PC-3 (cell line): ENCODE data around the gene MPDZ. TPM values are rescaled to one million over a fixed set of nuclear protein-coding genes. Genes with fewer than 3 reads are reported as not detected.

Source experiments
- ATAC-seq: fragments of 200-7000 bp; cut with Tn5 transposase; 2 replicates; pipeline ENCODE4 v1.9.1; 2020; ENCODE audit warnings: mild to moderate bottlenecking, moderate library complexity
- BruUV-seq: library from RNA; stranded (reverse); fragments of 400-500 nt; replicated peaks from 2 replicates; lab custom pipeline; 2021; lab: Mats Ljungman, UMichigan
- CTCF ChIA-PET: fragments of 300-600 bp; sonication (Branson Sonifier 250); formaldehyde crosslinking; loops from one replicate; lab custom pipeline; 2022; ENCODE audit warnings: antibody characterized with exemption; lab: Charles Lee
- POLR2A ChIA-PET: fragments of 300-600 bp; sonication (Branson Sonifier 250); formaldehyde crosslinking; loops from one replicate; lab custom pipeline; 2022; ENCODE audit warnings: antibody characterized with exemption; ENCODE audit not compliant: unreplicated experiment; lab: Charles Lee
- DNase-seq: peaks from one replicate; pipeline ENCODE4 v3.0.0-alpha.2; 2015
- H2AFZ ChIP-seq: fragments of 300-600 bp; sonication (generic); 2 replicates; pipeline ENCODE4 v1.6.0; 2016; ENCODE audit warnings: antibody characterized with exemption, low read length
- H3F3A ChIP-seq: fragments of 300-600 bp; sonication (generic); one replicate; pipeline ENCODE4 v1.6.0; 2017; ENCODE audit warnings: antibody characterized with exemption, low read length, control low read depth, mild to moderate bottlenecking; ENCODE audit not compliant: unreplicated experiment
- H3K27ac ChIP-seq: fragments of 300-600 bp; sonication (generic); 2 replicates; pipeline ENCODE4 v1.5.1; 2016; ENCODE audit warnings: mild to moderate bottlenecking, low read length
- H3K27me3 ChIP-seq: fragments of 300-600 bp; sonication (generic); 2 replicates; pipeline ENCODE4 v1.6.1; 2016; ENCODE audit warnings: low read length, mixed read lengths
- H3K36me3 ChIP-seq: fragments of 300-600 bp; sonication (generic); 2 replicates; pipeline ENCODE4 v1.6.1; 2016; ENCODE audit warnings: low read depth, mixed run types, low read length, mixed read lengths
- H3K4me1 ChIP-seq: fragments of 300-600 bp; sonication (generic); 2 replicates; pipeline ENCODE4 v1.5.1; 2016; ENCODE audit warnings: low read length; ENCODE audit not compliant: insufficient read depth
- H3K4me2 ChIP-seq: fragments of 300-600 bp; sonication (generic); 2 replicates; pipeline ENCODE4 v1.6.0; 2016; ENCODE audit warnings: low read length
- H3K4me3 ChIP-seq: fragments of 300-600 bp; sonication (generic); 2 replicates; pipeline ENCODE4 v1.5.1; 2016; ENCODE audit warnings: mild to moderate bottlenecking, low read length, mixed read lengths
- H3K79me2 ChIP-seq: fragments of 300-600 bp; sonication (generic); 2 replicates; pipeline ENCODE4 v1.6.1; 2017; ENCODE audit warnings: low read length, mixed read lengths
- H3K9ac ChIP-seq: fragments of 300-600 bp; sonication (generic); 2 replicates; pipeline ENCODE4 v1.6.0; 2016; ENCODE audit warnings: mild to moderate bottlenecking, low read length
- H3K9me2 ChIP-seq: fragments of 300-600 bp; sonication (generic); replicated peaks from 2 replicates; pipeline ENCODE4 v1.6.1; 2016; ENCODE audit warnings: mixed run types, low read length, mixed read lengths
- H3K9me3 ChIP-seq: fragments of 300-600 bp; sonication (generic); 2 replicates; pipeline ENCODE4 v1.6.1; 2016; ENCODE audit warnings: low read length, mixed read lengths
- H4K20me1 ChIP-seq: fragments of 300-600 bp; sonication (generic); 2 replicates; pipeline ENCODE4 v1.6.1; 2016; ENCODE audit warnings: low read length, mixed read lengths
- CTCF ChIP-seq: fragments of 300-600 bp; sonication (generic); conservative IDR thresholded peaks from 2 replicates; pipeline ENCODE4 v1.5.1; 2017; ENCODE audit warnings: antibody characterized with exemption, low read depth, mild to moderate bottlenecking, low read length
- EZH2 ChIP-seq: fragments of 300-600 bp; sonication (generic); IDR thresholded peaks from one replicate; pipeline ENCODE4 v1.6.1; 2017; ENCODE audit warnings: antibody characterized with exemption, mild to moderate bottlenecking, low read length; ENCODE audit not compliant: unreplicated experiment
- EZH2phosphoT487 ChIP-seq: fragments of 300-600 bp; sonication (generic); IDR thresholded peaks from 2 replicates; pipeline ENCODE4 v1.6.1; 2018; ENCODE audit warnings: mild to moderate bottlenecking, antibody characterized with exemption, low read length, borderline replicate concordance
- intact Hi-C: fragments of 100-400 bp; cut with micrococcal nuclease; formaldehyde crosslinking; loops from 2 replicates; pipeline ENCODE4 v1.9.0; 2023
- total RNA-seq: library from RNA; depleted of rRNA; stranded (reverse); fragments of >200 nt; gene quantifications from 2 replicates; pipeline ENCODE4 v1.2.3, GENCODE V29; 2014

MPDZ gene
- total RNA-seq, 1 experiment from 2014 or later: 6.1 TPM

DNA sequence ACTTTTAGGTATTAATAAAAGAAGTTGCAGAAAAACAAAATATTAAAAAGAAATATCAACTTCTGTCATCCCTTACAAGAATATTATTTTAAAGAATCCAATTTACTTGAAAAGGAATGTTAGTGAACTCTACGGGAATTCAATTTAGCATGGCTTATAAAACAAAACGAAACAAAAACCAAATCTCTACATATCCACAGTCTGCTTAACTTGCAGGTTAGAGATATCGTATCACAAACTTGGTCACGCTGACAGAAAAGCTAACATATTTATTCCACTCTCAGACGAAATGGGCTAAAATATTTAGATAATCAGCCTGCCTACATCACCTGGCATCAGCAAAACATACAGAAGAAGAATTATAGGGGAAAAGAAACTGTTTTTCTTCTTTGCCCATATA, 92.7 kb downstream of the MPDZ start:
- BruUV-seq: no TSS peak
- H3K4me2 ChIP-seq: no peak overlapping the region
- no peak overlapping the region for H3K9ac ChIP-seq
- no peaks in the 10 kb centered on the region for H3F3A ChIP-seq
- no peak for ATAC-seq
- no peaks in the 10 kb centered on the region for H3K27me3 ChIP-seq
- H3K4me1 ChIP-seq: peaks cover 7% of the 10 kb centered on the region
- no peaks in the 10 kb centered on the region for H3K36me3 ChIP-seq
- intact Hi-C loops: loop anchor here (10.0 kb wide), 1 partner anchor 52 kb away; no protein-coding TSS in a partner anchor
- no peak overlapping the region for H3K27ac ChIP-seq
- ChIA-PET POLR2A (no interaction called here), CTCF (no interaction called here)
- H3K9me3 ChIP-seq: no peaks in the 10 kb centered on the region
- H3K9me2 ChIP-seq: no peaks in the 10 kb centered on the region
- no peaks in the 10 kb centered on the region for H4K20me1 ChIP-seq
- TF ChIP-seq EZH2phosphoT487 (no peak), CTCF (no peak), EZH2 (no peak)
- no peak overlapping the region for H3K4me3 ChIP-seq
- H3K79me2 ChIP-seq: no peaks in the 10 kb centered on the region
- no peak for DNase-seq
- H2AFZ ChIP-seq: no peak overlapping the region

GRCh38 chr9:13186091-13186490, 93.4 kb downstream of the MPDZ start:
- Histone ChIP-seq H3K27ac (no peak overlapping the region), H3K27me3 (no peaks in the 10 kb centered on the region), H3K4me2 (no peak overlapping the region), H3F3A (no peaks in the 10 kb centered on the region), H3K4me3 (no peak overlapping the region), H3K36me3 (no peaks in the 10 kb centered on the region), H3K4me1 (peaks cover 14% of the 10 kb centered on the region), H3K79me2 (no peaks in the 10 kb centered on the region), H4K20me1 (no peaks in the 10 kb centered on the region), H3K9ac (no peak overlapping the region), H3K9me2 (no peaks in the 10 kb centered on the region), H2AFZ (no peak overlapping the region), H3K9me3 (no peaks in the 10 kb centered on the region)
- BruUV-seq: no TSS peak
- intact Hi-C loops: loop anchor here (10.0 kb wide), 1 partner anchor 51 kb away; no protein-coding TSS in a partner anchor
- ChIA-PET CTCF (no interaction called here), POLR2A (no interaction called here)
- no peak for DNase-seq
- no peak for ATAC-seq
- TF ChIP-seq EZH2phosphoT487 (no peak), CTCF (no peak), EZH2 (no peak)

- H3K36me3 ChIP-seq: no peaks in the 10 kb centered on the region
- no TSS peak for BruUV-seq
- ChIA-PET CTCF (no interaction called here), POLR2A (no interaction called here)
- ATAC-seq (peak; percentile 73), DNase-seq (peak; percentile 72)
- H3K9me2 ChIP-seq: no peaks in the 10 kb centered on the region
- no peaks in the 10 kb centered on the region for H3F3A ChIP-seq
- no peak overlapping the region for H3K9ac ChIP-seq
- H3K27ac ChIP-seq: no peak overlapping the region
- no peak overlapping the region for H2AFZ ChIP-seq
- H4K20me1 ChIP-seq: no peaks in the 10 kb centered on the region
- intact Hi-C loops: loop anchor here (10.0 kb wide), 1 partner anchor 47 kb away; no protein-coding TSS in a partner anchor
- H3K4me3 ChIP-seq: no peak overlapping the region
- H3K4me1 ChIP-seq: peaks cover 12% of the 10 kb centered on the region
- H3K9me3 ChIP-seq: no peaks in the 10 kb centered on the region
- no peaks in the 10 kb centered on the region for H3K27me3 ChIP-seq
- TF ChIP-seq CTCF: no peak
- no peak for TF ChIP-seq EZH2
- no peak for TF ChIP-seq EZH2phosphoT487
- H3K4me2 ChIP-seq: peak overlapping the region; percentile 12
- H3K79me2 ChIP-seq: no peaks in the 10 kb centered on the region
Measured at GRCh38 chr9:13181652-13182051, 97.8 kb downstream of the MPDZ start.
